ENCODE data around the gene YIPF1. TPM values are rescaled to one million over a fixed set of nuclear protein-coding genes. Genes with fewer than 3 reads are reported as not detected.

YIPF1 gene
- total RNA-seq, 1 donor from 2014 or later = 37.3 TPM

DNA sequence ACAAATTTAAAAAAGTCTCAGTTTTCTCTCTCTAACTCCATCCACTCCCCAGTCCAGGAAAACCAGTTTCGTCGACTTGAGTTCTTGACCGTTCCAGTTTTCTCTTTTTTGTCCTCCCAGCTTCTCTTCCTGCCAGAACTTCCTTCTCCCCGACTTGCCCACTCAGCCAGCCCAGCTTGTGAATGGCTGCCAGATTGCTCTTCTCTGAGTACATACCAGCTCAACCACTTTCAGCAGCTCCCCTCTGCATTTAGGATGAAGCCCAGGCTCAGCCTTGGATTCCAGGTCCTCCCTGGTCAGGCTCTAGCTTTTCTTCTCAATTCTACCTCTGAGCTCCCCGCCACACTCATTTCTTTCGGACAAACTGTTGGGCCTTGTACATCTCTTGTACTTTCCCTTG is 5.8 kb upstream of the YIPF1 start:
- DNase-seq (ENCODE audit: low spot score, unreplicated experiment) = no peak
- no peak overlapping the region for H3K27ac Mint-ChIP-seq
- no peaks in the 10 kb centered on the region for H3K36me3 Mint-ChIP-seq (ENCODE audit: insufficient read depth)
- H3K4me3 Mint-ChIP-seq (ENCODE audit: low read depth) = no peak overlapping the region
- no peaks in the 10 kb centered on the region for H3K9me3 Mint-ChIP-seq (ENCODE audit: low read depth)
- TF ChIP-seq, protein P1, sequence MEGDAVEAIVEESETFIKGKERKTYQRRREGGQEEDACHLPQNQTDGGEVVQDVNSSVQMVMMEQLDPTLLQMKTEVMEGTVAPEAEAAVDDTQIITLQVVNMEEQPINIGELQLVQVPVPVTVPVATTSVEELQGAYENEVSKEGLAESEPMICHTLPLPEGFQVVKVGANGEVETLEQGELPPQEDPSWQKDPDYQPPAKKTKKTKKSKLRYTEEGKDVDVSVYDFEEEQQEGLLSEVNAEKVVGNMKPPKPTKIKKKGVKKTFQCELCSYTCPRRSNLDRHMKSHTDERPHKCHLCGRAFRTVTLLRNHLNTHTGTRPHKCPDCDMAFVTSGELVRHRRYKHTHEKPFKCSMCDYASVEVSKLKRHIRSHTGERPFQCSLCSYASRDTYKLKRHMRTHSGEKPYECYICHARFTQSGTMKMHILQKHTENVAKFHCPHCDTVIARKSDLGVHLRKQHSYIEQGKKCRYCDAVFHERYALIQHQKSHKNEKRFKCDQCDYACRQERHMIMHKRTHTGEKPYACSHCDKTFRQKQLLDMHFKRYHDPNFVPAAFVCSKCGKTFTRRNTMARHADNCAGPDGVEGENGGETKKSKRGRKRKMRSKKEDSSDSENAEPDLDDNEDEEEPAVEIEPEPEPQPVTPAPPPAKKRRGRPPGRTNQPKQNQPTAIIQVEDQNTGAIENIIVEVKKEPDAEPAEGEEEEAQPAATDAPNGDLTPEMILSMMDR (IDR thresholded peaks at IDR 0.05; ENCODE audit: unreplicated experiment) = no peak
- no peaks in the 10 kb centered on the region for H3K27me3 Mint-ChIP-seq
- peaks cover 11% of the 10 kb centered on the region for H3K4me1 Mint-ChIP-seq (ENCODE audit: low read depth)

DNA sequence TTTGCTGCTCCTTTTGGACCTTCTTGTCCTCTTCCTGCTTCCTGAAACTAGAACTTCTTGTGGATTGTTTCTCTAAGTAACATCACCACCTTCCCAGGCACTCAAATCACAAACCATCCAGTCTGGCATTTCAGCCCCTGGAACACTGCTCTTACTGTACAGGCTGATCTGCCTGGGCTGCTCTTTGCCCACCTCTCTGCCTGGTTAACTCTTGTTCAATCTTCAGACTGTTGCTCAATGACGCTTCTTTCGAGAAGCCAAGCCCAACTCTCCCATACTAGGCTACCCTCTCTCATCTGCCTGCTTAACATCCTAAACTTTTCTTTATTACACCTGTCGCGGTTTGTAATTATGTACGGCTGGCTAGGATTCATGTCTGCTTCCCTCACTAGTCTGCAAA is 5.0 kb upstream of the YIPF1 start:
- Mint-ChIP-seq H3K27me3 (no peaks in the 10 kb centered on the region), H3K4me3 (ENCODE audit: low read depth) (no peak overlapping the region), H3K9me3 (ENCODE audit: low read depth) (no peaks in the 10 kb centered on the region), H3K27ac (no peak overlapping the region), H3K4me1 (ENCODE audit: low read depth) (peaks cover 14% of the 10 kb centered on the region), H3K36me3 (ENCODE audit: insufficient read depth) (no peaks in the 10 kb centered on the region)
- no peak for DNase-seq (ENCODE audit: low spot score, unreplicated experiment)
- TF ChIP-seq, protein P1 (IDR thresholded peaks at IDR 0.05; ENCODE audit: unreplicated experiment) = no peak

DNA sequence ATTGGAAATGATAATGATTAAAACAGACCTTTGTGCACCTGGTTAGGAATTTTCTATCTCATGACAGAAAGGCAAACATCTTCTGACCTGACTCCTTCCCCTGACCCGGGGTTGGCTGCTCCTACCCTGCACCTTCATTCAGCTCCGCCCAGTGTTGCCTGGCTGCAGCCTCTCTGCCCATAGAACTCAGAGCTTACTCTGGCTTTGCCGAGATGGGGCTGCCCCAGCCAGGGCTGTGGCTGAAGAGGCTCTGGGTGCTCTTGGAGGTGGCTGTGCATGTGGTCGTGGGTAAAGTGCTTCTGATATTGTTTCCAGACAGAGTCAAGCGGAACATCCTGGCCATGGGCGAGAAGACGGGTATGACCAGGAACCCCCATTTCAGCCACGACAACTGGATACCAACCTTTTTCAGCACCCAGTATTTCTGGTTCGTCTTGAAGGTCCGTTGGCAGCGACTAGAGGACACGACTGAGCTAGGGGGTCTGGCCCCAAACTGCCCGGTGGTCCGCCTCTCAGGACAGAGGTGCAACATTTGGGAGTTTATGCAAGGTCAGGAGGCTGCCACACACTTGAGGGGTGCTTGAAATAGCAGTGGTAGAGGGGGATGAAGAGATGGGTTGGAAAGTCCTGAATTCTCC is 4.5 kb upstream of the YIPF1 start, which contains the start of gene DIO1:
TSS of gene DIO1 (plus strand) at position 189 of the 638 bp plus-strand sequence. CDS start at position 213, 24 bp downstream.
- Mint-ChIP-seq H3K27ac (peak within 1 kb of the TSS; percentile 81), H3K9me3 (ENCODE audit: low read depth) (no peaks in the 10 kb centered on the region), H3K4me1 (ENCODE audit: low read depth) (peaks cover 15% of the 10 kb centered on the region), H3K36me3 (ENCODE audit: insufficient read depth) (no peaks in the 10 kb centered on the region), H3K27me3 (no peaks in the 10 kb centered on the region), H3K4me3 (ENCODE audit: low read depth) (no peak within 1 kb of the TSS)
- DNase-seq (ENCODE audit: low spot score, unreplicated experiment) = no peak
- TF ChIP-seq, protein P1 (IDR thresholded peaks at IDR 0.05; ENCODE audit: unreplicated experiment) = no peak

DNA sequence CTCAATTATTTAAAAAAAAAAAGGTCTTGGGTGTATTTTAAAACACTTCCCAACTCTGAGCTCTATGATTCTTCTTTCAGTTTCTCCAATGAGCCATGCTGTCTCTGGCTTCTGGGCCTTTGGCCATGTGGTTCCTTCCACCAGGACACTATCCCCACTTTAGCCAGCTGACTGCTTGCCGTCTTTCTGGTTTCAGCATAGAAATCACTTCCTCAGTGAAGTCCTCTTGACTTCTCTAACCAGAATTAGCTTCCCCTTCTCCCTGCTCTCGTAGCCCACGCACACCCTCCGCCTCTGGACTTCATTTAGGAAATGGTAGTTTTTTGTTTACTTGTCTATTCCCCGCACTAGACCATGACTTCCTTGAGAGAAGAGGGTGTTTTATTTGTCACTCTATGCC is 3.3 kb upstream of the YIPF1 start:
- Mint-ChIP-seq H3K27ac (peak overlapping the region; percentile 81), H3K36me3 (ENCODE audit: insufficient read depth) (no peaks in the 10 kb centered on the region), H3K4me3 (ENCODE audit: low read depth) (no peak overlapping the region), H3K4me1 (ENCODE audit: low read depth) (peaks cover 16% of the 10 kb centered on the region), H3K9me3 (ENCODE audit: low read depth) (no peaks in the 10 kb centered on the region), H3K27me3 (no peaks in the 10 kb centered on the region)
- DNase-seq (ENCODE audit: low spot score, unreplicated experiment) = no peak
- TF ChIP-seq, protein P1 (IDR thresholded peaks at IDR 0.05; ENCODE audit: unreplicated experiment) = no peak

DNA sequence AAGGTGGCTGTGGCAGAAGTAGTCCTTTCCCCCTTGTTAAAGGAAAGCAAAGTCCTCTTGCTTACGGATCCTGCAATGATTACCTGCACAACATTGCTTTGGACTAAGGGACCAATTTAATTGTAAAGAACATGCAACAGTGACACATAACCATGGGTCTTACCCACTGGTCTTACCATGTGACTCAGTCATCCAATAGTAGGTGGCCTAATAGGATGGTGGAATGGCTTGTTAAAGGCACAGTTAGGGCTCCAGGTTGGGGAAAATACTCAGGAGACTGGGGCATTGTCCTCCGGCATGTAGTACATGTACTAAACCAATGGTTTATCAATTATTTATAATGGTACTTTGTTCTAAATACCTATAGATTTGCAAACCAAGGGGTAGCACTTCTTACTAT is 2.1 kb upstream of the YIPF1 start:
- H3K4me3 Mint-ChIP-seq (ENCODE audit: low read depth) = no peak overlapping the region
- no peaks in the 10 kb centered on the region for H3K27me3 Mint-ChIP-seq
- no peak for DNase-seq (ENCODE audit: low spot score, unreplicated experiment)
- TF ChIP-seq, protein P1 (IDR thresholded peaks at IDR 0.05; ENCODE audit: unreplicated experiment) = no peak
- no peaks in the 10 kb centered on the region for H3K9me3 Mint-ChIP-seq (ENCODE audit: low read depth)
- peaks cover 5% of the 10 kb centered on the region for H3K36me3 Mint-ChIP-seq (ENCODE audit: insufficient read depth)
- H3K27ac Mint-ChIP-seq = no peak overlapping the region
- peaks cover 16% of the 10 kb centered on the region for H3K4me1 Mint-ChIP-seq (ENCODE audit: low read depth)
